Stimulated activated CD4-positive, alpha-beta T cell treated with anti-CD3 and anti-CD28 coated beads, Interleukin-2, amount 100 ng/mL, for 24 hours (primary cell): ENCODE measurements around the gene SRRD.
"Not testable (repeated sequence)": the region's sequence is repeated elsewhere in the genome, so short reads cannot be mapped to it uniquely, and the experiment has no call there.

ENCODE experiments used
- DNase-seq, 2 donors: peaks; one replicate each; pipeline ENCODE4 v3.0.0-alpha.2; 2020

The SRRD gene

DNA sequence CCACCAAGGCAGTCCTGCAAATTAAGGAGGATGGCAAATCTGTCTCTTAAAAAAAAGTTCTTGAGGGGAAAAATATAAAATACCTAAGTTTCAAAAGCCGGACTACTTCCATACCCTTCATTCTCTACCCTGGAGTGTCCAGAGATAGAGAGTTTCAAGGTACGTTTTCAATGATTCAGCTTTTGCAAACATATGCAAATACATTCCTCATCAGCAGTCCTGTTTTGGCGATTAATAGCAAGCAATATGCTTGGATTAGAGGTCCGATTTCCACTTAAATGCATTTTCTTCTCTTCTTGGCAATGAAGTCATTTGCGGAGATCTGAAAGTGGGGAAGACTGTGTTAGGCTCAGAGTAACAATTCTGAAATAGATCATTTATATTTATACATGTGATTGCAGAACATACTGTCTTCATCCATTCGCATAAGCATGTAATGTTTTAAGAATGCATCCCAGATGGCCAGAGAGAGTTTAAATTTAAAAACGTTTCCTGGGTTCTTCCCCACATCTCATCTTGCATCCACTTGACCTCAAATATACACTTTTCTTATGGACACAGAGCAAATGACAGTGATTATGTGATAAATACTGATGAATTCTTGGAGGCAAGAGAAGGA lies 42.4 kb downstream of the SRRD start:
- no peak for DNase-seq

DNA sequence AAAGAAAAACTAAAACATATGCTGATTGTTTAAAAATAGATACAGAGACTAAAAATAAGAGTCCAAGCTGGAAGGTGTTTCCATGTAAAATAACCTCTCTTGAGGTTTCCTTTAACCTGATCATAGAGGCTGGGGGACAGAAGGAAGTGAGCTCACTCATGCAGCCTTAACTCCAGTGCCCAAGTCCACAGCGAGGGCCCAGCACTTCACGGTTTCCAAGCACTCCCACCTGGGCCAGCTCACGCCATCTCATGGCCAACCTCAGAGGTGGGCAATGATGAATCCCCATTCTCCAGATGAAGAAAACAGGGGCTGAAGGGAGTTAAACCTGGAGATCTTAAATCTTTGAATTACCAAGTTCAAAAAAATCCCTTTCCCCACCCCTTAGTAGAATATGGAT lies 43.5 kb downstream of the SRRD start:
- DNase-seq, result no peak

DNA sequence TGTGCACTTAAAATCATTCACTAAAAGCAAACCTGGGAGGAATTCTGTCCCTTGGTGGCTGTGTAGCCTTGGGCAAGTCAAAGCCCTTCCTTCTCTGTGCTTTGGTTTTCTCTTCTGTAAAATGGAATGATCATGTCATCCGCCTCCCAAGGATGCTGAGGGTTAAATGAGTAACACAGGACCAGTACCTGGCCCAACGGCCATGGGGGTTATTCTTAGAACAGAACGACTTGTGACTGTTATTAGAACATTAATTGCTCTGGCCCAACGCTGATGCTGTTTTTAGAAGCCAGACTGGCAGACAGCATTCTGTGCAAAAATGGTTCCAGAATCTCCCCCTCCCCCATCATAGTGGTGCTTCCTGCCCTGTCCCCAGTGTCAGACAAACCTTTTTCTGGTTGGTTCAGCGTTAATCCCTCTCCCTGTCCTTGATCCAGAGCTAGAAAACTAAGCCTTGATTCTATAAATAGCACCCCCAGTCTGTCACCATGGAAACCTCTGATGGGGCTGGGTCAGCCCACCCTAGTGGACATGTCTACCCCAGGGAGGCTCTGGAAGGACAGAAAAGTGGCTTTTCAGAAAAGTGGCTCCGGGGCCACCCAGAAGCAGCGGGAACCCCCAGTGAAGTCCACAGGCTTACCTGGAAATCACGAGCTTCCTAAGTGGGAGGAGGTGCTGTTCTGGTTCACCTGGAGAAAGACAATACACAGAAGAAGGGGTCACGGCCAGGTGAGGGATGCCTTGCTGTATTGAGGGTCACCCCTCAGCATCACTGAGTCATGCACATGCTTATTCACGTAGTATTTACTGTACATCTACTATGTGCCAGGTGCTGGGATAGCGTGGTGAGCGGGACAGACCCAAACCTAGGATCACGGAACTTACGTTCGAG lies 44.1 kb downstream of the SRRD start:
- no peak for DNase-seq

GRCh38 chr22:26528518-26528917 lies 44.8 kb downstream of the SRRD start:
- not testable (repeated sequence) for DNase-seq

- DNase-seq, result no peak
Observed at GRCh38 chr22:26529345-26529744, 45.7 kb downstream of the SRRD start.

DNA sequence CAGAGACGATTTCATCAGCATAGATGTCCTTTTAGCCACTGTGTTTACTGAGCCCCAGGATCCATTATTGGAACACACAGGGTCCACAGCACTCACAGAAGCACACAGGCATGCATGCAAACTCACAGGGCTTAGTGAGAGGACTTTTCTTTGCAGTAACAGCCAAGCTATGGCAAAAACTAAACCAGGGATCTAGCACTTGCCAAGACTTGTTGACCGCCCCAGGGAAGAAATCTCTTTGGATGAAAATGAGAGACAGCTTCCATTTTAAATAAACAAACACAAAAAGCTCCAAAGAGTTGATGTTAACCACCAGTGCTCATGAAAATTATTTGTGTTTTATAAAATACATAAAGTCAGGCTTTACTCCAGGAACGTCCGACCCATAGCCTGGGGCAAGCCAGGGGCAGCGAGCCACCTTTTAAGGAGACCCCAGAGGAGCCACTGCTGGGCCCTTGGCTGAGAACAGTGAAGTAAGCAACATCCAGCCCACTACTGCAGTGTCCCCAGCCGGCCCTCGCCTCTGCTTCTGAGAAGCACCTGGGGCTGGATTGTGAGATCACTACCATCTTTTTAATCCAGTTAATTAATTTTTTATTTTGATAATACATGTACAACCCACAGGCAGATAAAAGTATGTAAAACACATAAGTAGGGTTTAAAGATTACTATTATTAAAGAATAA lies 50.6 kb downstream of the SRRD start:
- DNase-seq, result no peak

DNA sequence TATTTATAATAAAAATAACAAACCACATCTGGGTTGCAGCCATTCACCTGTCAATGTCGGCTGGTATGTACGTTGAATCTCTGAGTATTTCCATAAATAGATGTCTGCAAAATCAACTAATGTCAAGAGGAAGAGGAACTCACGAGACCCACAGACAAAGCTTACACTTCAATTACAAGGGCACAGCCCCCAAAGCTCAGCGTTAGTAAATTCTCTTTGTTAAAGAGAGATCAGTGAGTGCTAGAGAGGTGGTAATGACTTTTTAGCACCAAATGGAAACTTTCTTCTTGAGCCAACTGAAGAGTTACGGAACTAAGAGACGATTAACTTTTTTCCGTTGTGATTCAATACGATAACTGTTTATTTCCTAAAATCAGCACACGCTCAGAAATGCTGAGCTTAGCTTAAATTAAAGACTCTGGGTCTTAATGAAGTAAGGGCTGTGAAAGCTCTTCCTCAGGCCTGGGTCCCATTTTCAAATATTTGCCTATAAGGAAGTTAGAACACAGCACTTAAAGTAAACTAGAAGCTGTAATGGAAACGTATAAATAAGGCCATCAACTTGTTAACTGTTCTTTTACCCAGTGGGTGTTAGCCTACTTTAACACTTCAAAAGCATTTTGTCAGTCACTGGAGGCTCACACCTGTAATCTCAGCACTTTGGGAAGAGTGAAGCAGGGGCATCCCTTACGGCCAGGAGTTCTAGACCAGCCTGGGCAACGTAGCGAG lies 51.4 kb downstream of the SRRD start:
- DNase-seq, result no peak

DNA sequence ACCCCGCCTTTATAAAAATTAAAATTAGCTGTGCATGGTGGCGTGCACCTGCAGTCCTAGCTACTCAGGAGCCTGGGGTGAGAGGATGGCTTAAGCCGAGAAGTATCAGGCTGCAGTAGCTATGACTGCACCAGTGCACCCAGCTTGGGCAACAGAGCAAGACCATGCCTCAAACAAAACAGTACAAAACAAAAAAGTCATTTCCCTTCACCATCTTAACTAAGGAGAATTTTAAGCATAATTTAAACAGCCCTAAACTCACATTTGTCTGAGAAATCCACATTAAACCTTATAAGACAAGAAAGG lies 51.9 kb downstream of the SRRD start:
- no peak for DNase-seq

- no peak for DNase-seq
Observed at GRCh38 chr22:26536056-26536761, 52.5 kb downstream of the SRRD start.

DNA sequence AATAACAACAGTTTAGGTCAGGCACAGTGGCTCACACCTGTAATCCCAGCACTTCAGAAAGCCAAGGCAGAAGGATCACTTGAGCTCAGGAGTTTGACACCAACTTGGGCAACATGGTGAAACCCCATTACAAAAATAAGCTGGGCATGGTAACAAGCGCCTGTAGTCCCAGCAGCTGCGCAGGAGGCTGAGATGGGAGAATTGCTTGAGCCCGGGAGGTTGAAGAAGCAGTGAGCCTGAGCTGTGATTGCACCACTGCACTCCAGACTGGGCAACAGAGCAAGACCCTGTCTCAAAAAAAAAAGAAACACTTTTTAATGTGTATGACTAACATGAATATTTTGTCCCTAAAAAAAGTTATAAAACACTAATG lies 53.1 kb downstream of the SRRD start:
- DNase-seq, result no peak

DNA sequence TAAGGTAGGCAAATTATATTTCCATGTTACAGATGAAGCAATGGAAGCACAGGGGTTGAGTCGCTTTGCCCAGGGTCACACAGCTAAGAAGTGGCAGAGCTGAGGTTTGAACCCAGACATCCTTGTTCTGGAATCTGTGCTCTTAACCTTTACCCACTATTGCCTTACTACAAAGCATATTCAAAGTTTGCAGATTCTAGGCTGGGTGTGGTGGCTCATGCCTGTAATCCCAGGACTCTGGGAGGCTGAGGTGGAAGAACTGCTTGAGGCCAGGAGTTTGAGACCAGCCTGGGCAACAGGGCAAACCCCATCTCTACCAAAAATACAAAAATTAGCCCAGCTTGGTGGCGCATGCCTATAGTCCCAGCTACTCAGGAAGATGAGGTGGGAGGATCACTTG lies 56.4 kb downstream of the SRRD start:
- DNase-seq, result no peak

GRCh38 chr22:26541167-26541819 lies 57.6 kb downstream of the SRRD start:
- no peak for DNase-seq

GRCh38 chr22:26542831-26543230 lies 59.2 kb downstream of the SRRD start:
- DNase-seq, result no peak
